ENCODE data around the gene RPL41.

The RPL41 gene

DNA sequence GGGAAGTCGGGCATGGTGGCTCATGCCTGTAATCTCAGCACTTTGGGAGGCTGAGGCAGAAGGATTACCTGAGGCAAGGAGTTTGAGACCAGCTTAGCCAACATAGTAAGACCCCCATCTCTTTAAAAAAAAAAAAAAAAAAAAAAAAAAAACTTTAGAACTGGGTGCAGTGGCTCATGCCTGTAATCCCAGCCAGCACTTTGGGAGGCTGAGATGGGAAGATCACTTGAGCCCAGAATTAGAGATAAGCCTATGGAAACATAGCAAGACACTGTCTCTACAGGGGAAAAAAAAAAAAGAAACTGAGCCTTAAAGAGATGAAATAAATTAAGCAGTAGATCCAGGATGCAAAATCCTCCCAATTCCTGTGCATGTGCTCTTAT lies 13.8 kb upstream of the RPL41 start:
- no peak for DNase-seq (ENCODE audit: low read depth)
- no peak overlapping the region for H3K4me3 ChIP-seq (ENCODE audit: low read depth, low read length)
- no peak for TF ChIP-seq CTCF (IDR thresholded peaks at IDR 0.05; ENCODE audit: control insufficient read depth, extremely low read depth, insufficient read depth)

DNA sequence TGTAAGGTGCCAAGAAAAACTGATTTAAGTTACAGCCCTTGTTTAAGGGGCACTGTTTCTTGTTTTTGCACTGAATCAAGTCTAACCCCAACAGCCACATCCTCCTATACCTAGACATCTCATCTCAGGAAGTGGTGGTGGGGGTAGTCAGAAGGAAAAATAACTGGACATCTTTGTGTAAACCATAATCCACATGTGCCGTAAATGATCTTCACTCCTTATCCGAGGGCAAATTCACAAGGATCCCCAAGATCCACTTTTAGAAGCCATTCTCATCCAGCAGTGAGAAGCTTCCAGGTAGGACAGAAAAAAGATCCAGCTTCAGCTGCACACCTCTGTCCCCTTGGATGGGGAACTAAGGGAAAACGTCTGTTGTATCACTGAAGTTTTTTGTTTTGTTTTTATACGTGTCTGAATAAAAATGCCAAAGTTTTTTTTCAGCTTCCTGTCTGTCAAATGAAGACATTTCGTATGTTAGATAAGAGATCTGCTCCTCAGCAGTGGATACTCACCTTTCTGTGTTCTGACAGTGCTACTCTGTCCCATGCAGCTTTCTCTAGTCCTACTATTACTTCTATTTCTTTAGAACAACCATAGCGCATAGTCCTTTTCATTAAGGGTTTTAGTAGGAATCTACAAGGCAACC lies 13.2 kb upstream of the RPL41 start:
- TF ChIP-seq CTCF (IDR thresholded peaks at IDR 0.05; ENCODE audit: control insufficient read depth, extremely low read depth, insufficient read depth) = no peak
- DNase-seq (ENCODE audit: low read depth) = no peak
- peak overlapping the region; percentile 95 for H3K4me3 ChIP-seq (ENCODE audit: low read depth, low read length)

DNA sequence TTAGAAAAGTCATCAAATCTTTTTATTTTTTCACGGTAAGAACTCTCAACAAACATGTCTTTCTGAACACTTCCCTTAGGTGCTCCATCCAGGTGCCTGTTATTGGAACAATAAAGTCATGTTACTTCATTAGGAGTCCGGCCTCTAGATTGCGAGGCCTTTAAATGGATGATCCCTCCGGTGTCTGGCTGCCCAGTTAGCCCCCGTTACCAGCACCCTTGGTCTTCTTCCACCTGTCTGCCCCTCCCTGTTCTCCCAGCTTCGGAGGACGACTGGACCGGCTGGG lies 12.7 kb upstream of the RPL41 start:
- DNase-seq (ENCODE audit: low read depth) = no peak
- peak overlapping the region; percentile 95 for H3K4me3 ChIP-seq (ENCODE audit: low read depth, low read length)
- no peak for TF ChIP-seq CTCF (IDR thresholded peaks at IDR 0.05; ENCODE audit: control insufficient read depth, extremely low read depth, insufficient read depth)

- peak; percentile 98 for DNase-seq (ENCODE audit: low read depth)
- no peak for TF ChIP-seq CTCF (IDR thresholded peaks at IDR 0.05; ENCODE audit: control insufficient read depth, extremely low read depth, insufficient read depth)
- H3K4me3 ChIP-seq (ENCODE audit: low read depth, low read length) = peak within 1 kb of the TSS; percentile 95
Observed at GRCh38 chr12:56104109-56104814, 12.2 kb upstream of the RPL41 start, which contains the start of gene PA2G4. Gene PA2G4, plus strand, starts transcription at chr12:56104559. Its CDS starts 179 bp downstream, at chr12:56104738.

DNA sequence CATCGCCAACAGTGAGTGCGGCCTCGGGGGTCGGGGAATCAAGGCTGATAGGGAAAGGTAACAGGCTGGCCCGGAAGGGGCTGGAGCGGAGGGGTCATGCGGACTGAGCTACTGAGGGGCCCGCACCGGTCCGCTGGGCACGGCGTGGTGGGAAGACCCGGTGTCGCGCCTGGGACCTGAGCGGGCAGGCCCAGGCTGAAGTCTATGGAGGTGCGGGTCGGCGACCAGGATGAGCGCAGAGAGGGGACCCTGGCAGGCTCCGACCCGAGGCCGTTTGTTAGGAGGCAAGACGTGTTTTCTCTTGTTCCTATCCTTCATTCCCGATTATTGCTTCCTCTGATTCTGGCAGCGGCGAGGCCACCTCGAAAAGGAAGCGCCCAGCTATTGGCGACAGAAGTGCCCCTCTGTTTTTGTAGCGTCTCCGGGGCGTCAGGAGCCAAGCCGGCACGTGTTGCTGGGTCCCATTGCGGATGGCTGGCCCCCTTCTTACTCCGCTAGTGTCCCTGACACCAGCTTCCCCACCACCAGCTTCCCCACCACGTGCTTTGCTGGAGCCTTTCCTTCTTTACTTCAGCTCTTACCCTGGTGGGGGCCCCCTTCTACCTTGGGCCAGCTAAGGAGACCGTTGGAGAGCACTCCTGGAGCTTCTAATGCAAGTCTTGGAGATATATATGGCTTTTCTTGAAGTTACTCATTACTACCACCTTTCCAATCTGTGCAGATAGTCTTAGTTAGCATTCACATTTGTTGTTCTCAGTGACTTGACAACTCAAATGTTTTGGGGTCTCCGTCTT lies 11.4 kb upstream of the RPL41 start:
- H3K4me3 ChIP-seq (ENCODE audit: low read depth, low read length) = peak overlapping the region; percentile 95
- no peak for DNase-seq (ENCODE audit: low read depth)
- TF ChIP-seq CTCF (IDR thresholded peaks at IDR 0.05; ENCODE audit: control insufficient read depth, extremely low read depth, insufficient read depth) = no peak

- no peak for DNase-seq (ENCODE audit: low read depth)
- H3K4me3 ChIP-seq (ENCODE audit: low read depth, low read length) = peak overlapping the region; percentile 95
- no peak for TF ChIP-seq CTCF (IDR thresholded peaks at IDR 0.05; ENCODE audit: control insufficient read depth, extremely low read depth, insufficient read depth)
Observed at GRCh38 chr12:56105609-56105902, 10.9 kb upstream of the RPL41 start.

Measured in LNCaP clone FGC (cell line).